HG03196 (cell line): ENCODE results near the gene ANKS1A.

Source experiments
- ATAC-seq: cut with Tn5 transposase; IDR thresholded peaks from one replicate; pipeline ENCODE4 v1.9.1; 2021; ENCODE audit not compliant: unreplicated experiment

Gene ANKS1A

DNA sequence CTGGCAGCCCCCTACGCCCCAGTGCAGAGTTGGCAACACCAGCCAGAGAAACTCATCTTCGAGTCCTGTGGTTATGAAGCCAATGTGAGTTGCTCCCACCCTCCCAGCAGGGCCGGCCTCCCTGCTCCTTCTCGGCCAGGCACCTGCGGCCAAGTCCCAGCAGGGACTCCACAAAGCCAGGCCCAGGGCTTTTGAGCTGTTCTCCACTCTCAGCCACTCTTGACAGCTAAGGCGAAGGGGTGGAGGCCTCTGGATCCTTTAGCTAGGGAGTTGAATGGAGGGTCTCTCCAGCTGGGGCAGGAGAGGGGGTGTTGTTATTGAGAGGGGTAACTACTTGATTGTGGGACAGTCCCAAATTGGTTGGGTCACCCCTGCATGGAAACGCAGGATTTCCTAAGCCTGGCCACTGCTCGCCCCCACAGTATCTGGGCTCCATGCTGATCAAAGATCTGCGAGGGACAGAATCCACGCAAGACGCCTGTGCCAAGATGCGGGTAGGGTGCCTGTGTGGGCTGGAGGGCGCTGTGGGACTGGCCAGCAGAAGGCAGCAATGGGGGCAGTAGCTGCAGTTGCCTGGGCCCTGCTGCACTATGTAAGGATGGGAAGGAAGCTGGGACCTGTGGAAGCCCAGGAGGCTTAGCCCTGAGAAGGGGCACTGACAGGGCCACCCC is 193.8 kb downstream of the ANKS1A start:
- ATAC-seq = no peak

DNA sequence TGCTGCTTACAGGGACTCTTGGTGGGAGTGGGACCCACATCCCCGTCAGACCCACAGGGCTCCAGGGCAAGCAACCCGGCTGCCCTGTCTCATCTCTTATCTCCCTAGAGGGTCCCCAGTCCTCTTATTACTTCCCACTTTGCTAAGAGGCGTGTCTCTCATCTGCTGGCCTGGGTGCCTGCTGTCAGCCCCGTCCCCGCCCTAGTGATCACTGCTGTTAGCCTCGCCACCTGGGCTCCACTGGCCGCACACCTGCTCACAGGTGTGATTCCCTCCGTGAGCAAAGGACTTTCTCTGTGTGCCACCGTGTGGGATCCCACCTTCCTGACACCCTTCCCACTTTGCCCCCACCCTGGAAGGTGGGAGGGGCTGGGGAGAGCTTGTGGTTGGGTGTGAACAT is 194.5 kb downstream of the ANKS1A start:
- no peak for ATAC-seq

DNA sequence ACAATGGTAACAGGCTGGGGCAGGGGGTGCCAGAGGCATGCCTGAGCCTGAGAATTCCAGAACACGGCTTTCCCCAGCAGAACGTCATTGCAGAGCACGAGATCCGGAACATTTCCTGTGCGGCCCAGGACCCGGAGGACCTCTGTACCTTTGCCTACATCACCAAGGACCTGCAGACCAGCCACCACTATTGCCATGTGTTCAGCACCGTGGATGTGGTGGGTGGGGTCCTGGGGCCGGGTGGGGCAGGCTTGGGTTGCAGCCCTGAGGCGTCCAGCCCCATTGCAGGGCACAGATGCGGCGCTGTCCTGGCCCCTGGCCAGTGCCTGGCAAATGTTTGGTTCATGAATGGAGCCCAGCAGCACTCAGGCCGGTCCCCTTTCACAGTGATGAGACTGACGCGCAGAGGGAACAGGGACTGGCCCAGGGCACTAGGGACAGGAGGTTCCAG is 195.0 kb downstream of the ANKS1A start:
- no peak for ATAC-seq

DNA sequence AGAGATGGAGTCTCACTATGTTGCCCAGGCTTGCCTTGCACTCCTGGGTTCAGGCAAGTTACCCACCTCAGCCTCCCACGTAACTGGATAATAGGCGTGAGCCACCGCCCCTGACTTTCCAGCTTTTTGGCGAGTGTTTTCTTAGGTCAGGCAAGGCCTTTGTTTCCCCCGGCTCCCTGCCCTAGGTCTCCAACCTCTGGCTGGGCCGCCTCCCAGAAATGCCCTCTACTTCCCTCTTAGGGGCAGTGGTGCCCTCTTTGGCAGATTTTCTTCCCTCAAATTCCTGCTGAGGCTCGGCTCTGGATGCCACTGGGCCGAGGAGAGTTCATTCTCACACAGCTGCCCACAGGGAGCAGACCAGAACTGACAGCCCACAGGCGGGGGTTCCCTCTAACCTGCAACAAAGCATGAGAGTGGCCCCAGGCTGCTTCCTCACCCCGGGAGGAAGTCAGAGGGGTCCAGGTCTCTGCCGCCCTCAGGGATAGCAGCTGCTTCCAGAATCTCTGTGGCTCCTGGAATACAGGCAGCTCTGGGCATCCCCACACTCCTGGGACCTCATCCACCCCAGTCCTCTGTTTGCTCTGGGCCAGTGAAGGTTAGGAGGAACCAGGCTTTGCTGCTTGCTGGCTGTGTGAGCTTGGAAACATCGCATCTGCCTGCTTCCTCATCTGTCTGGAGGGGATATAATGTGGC is 195.6 kb downstream of the ANKS1A start:
- ATAC-seq = no peak

DNA sequence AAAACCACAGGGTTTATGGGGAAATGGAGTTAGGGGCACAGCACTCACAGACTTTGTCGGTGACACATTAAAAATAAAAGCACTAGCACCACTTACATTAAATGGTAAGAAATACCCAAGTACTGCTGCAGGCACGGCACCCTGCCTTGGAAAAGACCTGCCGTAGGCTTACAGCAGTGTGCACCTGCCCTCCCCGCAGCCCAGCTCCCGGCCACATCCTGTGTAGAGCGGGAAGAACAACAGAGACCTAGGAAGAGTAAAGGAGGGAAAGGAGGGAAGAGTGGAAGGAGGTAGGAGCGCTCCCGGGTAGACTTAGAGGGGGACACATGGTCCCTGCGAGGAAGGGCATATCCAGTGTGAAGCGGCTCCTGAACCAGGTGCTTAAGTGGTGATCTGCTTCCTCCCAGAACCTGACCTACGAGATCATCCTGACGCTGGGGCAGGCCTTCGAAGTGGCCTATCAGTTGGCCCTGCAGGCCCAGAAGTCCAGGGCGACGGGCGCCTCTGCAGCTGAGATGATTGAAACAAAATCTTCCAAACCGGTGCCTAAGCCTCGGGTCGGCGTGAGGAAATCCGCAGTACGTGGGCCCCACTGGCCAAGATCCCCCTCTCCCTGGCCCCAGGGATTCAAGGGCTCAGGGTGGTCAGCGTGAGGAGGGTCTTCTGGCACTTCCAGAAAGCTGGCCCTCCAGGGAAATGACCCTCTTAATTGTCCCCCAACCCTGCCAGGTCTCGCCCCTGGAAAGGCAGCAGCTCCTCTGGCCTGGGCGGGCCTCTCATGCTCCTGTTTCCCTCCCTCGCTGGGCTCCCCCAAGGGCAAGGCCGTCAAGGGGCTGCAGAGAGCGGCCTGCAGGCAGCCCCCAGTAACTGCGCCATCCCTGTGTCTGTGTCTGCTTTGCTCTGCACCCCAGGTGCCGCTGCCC is 196.6 kb downstream of the ANKS1A start:
- no peak for ATAC-seq

DNA sequence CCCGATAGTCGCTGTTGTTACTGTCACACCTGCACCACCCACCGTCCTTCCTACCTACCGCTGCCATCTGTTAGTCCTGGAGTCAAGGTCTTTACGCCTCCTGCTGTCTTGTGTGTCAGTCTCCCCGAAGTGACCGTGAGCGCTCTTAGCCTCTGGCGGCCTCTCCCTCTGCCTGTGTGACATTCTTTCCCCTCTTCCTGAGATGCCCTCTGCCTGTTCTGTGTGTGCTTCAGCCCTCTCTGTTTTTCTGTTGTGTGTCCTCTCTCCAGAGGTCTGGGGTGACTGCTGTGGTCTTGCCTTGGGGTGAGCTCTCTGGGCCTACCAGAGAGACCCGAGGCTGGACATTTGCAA is 197.2 kb downstream of the ANKS1A start:
- no peak for ATAC-seq

DNA sequence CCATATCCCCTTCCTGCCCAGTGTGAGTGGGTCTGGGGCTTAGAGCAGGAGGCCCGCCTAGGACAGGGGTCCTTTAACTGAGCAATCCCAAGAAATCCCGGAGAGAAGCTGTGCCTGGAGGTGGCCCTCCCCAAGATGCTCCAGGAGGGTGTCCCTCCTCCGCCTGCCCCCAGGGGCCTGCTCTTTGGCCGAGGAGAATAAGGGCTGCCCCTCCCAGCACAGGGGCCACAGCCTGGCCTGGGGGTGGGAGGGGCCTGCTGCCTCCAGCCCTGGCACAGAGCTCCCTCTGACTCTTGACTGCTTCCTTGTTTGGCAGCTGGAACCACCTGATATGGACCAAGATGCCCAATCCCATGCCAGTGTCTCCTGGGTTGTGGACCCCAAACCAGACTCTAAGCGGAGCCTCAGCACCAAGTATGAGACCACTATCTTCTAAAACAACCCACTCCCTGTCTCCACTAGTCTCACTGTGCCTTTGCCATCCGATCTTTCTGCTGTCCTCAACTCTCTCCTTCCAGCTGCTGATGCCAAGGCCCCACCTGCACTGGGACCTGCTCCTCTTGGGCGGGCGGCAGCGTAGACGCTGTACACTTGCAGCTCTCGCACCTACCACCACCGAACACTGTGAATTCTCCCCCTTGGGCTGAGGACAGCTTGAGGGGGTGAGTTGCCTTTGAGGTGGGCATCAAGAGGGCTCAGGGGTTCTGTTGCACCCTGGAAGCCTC is 197.7 kb downstream of the ANKS1A start:
- ATAC-seq = no peak

DNA sequence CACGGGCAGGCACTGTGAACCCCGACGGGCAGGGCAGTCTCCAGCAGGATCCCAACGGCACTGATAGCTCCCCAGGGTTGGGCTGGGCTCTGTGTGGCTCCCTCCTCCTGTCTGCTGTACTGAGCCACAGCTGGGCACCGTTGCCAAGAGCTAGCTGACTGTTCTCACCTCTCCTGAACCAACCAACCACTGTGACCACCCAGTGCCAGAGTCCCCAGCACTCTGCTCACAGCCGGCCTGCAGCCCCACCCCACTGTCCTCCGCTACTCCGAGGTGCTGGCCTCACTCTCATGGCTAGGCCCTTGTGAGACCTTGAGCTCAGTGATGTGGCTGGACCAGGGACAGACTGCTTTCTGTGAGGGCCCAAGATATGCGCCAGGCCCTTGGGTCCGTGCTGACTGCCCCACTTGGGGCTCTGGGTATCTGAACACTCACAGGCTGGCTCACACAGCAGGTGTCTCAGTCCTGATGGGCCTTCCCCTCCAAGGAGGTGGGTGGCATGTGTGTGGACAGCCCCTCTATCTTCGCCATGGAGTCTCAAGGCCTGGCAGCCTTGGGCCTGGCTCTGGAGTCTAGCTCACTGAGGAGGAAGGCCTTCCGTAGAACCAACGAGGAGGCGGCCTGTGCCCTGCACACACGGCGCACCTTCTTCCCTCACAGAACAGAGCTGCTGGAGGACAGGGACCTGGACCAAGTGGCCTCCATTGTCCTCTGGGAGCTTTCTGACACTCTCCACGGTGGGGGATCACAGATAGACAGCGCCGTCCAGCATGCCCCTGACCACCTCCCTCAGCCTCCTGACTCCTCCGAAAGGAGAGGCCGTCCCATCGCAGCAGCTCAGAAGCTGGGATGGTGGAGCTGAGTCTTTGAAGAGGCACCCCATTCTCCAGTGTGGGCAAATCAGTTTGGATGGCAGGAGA is 198.6 kb downstream of the ANKS1A start:
- no peak for ATAC-seq

DNA sequence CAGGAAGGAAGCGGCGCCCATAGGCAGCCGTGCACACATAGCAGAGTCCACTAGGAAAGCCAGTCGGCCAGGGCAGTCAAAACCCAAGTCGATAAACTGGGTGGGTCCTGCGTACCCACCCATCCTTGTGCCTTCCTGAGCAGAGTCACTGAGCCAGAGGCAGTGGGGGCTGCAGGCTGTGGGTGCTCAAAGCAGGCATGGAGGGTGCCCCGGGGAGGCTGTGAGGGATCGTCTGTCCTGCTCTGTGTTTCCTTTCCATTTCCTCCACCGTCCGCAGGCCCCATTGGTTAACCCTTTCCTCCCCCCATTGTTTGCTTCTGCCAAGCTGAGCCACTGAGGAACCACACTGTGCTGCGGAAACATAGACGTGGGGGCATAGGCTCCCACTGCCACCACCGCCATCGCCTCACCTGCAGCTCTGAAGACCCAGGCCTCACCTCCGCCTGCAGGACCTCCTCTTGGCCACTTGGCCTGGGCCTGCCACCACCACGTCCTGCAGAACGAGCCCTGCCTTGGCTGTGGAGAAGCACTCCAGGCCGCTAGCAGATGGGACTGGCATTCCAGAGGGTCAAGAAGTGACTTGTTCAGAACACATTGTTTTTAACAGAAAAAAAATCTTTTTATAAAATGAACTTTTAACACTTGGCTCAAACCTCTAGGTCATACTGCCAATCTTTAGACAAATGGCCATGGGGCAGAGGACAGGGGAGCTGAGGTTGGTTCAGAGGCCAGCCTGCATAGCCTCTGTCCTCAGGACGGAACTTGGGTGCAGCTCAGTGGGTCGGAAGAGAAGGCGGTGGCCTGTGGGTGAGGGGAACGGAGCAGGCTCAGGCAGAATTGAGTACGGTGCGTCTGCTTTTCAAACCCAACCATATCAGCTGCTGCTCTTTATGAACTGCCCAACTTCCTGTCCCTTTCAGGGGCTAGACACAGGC is 199.5 kb downstream of the ANKS1A start:
- no peak for ATAC-seq

DNA sequence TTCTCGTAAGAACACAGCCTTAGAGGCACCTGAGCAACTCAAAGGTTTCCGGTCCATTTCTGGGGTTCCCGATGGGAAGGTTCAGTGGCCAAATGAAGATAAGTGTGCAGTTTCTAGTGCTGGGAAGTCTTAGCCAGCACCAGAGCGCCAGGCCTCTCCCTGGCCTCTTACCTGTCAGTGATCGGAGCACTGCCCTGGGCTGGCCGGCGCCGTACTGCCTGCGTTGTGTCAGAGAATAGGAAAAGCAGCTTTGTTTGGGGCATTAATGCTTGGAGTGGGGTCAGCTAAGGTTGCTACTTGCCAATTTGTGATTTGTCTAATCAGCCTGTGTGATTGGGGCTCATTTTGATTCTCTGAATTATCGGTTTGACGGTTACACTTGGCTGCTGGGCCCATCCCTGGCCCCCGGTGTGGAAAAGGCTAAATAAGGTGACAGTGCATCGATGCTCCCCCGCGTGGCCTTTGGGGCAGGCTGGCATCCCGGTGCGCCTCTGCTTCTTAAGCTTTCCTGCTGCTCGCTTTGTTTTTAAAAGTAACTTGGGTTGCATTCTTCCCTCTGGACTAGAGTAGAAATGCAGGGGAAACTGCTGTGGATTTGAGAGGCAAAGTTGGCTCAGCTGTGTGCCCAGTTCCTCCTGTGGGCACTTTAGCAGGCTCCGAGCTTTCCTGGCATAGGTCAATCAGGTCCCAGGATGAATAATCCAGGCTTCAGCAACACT is 200.3 kb downstream of the ANKS1A start:
- ATAC-seq = no peak

DNA sequence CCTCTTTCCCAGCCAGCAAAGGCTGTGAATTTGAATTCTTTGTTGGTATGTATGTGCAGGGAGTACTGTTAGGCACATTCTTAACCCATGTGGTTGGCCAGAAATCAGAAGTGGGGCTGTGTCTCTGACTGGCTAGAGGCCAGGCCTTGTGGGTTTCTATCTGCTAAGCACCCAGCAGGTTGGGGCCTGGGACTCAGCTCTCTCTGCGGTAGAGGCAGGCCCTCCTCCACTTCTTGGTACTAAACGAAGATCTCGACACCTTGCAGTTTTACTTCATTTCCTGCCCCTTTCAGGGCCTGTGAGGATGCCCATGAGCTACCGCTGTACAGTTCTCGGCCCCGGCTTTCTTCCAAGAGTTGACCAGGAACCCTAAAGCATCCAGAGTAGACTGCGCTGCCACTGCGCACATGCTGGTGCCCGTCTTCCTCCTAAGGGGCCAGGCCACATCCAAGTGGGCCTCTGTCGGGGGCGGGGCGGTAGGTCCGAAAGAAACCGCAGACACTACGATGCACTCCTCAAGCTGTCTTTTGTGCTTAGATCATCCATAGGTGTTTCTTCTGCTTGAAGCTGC is 201.0 kb downstream of the ANKS1A start:
- no peak for ATAC-seq

DNA sequence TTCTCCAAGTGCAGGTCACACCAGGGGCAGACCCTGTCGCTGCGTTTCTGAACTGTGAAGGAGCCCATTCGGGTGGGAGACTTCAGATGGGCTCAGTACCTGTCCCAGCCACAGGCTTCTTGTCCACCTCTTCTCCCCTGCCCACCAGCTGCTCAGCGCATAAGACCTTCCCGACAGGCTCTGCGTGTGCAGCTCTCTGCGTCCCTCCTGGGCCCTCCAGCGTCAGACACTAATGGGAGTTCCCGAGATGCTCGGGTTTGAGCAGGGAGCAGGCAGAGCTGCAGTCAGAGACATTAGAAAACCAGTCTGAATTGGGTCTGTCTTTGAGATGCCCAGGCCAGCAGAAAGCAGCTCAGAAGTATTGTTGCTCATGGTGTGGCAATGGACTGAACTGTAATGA is 201.7 kb downstream of the ANKS1A start:
- ATAC-seq = no peak

DNA sequence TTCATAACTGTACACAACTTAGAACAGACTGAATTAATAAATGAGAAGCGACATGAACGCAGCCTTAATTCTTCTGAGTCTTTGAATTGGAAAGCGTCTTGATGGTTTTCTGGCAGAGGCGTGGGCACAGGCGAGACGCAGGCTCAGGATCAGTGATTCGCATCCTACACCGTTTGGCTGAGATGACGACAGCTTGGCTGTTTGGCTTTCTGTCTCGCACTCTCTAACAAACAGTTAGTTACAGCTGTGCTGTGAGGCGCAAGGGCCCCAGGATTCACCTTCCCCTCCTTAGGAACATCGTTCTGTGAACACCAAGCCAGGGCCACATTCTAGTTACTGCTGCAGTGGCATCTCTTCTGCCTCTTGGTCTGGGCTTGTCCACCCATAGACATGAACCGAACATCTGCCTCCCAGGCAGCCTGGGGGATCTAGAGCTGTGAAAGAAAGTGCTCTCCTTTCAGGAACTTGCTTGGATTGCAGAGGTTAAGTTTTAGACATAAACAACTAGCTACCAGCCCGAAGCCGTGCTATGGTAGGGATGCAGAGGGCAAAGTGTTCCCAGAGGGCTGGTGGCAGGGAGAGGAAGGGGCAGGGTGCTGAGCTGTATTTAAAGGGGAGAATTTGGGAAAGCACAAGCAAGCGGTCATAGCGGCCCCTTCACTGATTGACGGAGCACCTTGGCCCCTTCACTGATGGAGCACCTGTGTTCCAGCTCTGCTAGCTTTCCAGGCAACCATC is 202.5 kb downstream of the ANKS1A start:
- ATAC-seq = no peak

DNA sequence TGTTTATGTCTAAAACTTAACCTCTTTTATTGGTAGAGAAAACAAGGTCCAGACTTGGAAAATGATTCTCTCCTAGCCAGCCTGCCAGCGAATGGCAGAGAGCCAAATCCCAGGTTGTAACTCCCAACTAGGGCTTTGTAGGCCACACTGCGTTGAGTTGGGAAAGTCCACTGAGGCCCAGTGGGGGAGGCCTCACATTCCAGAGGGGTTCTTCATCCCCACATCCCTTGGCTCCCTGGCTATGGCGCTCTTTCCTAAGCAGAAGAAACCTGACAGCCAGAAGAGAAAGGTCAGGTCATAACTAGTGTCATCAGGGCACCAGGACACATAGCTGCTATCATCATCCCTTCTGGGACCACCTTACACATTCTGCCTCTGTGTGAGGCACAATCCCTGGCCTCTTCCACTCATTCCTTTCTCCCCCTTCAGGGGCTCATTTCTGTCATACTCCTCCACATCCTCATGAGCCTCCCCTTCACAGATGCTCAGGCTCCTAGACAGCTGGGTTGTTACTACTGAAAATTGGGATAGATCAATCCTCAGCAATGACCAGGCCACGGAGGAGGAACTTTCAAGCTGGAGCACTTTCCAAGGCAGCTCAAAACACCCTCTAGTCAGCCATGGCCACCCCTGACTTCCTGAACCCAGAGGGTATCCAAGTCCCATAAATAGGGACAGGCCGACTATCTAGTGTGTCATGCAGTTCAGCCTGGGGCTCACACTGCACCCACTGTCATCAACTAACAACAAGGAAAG is 203.5 kb downstream of the ANKS1A start:
- no peak for ATAC-seq

DNA sequence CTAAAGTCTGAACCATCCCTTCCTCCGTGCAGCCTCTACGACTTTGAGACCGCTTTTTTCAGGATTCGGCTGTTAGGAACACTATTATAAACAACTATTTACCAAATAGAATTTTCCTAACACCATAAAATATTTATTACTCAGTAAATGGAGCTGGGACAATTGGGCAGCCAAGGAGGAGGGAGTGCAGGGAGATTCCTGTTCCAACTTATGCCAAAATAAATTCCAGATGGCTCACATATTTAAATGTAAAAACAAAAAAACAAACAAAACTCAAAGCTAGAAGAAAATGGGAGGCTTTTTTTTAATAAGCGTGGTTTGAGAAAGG is 204.0 kb downstream of the ANKS1A start:
- no peak for ATAC-seq

DNA sequence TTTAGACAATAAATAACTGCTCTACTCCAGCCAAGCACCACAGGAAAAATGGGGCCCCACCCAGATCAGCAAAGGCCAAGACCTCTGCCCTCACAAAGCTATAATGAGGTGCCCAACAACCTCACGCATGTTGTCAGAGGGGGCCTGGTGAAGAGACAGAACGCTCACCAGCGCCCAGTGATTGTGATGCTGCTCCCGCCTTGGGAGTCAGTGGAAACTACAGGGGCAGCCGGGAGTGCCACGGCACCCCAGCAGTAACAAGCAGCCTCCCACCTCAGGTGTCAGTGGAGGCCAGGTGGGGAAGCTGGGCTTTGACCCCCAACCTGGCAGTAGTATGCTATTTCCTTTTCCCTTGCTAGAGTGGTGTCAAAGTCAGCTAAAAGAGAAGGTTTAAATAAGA is 204.7 kb downstream of the ANKS1A start:
- ATAC-seq = no peak

DNA sequence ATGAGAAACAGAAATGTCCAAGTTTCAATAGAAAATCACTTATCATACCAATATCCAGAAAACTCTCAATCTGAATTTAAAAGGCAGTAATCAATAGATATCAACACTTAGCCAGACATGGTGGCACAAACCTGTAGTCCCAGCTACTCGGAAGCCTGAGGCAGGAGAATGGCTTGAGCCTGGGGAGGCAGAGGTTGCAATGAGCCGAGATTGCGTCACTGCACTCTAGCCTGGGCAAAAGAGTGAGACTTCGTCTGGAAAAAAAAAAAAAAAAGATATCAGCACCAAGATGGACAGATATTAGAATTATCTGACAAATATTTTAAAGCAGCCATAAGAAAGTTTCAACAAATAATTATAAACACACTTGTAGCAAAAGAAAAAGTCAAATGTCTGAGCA is 205.1 kb downstream of the ANKS1A start:
- no peak for ATAC-seq
